IPS-NIHi11 (cell line): Measurements from ENCODE around the gene PLXNA4.

ENCODE experiments used
- DNase-seq: peaks from one replicate; pipeline ENCODE4 v3.0.0; 2012; ENCODE audit warnings: mixed read lengths, low spot score

Gene PLXNA4

DNA sequence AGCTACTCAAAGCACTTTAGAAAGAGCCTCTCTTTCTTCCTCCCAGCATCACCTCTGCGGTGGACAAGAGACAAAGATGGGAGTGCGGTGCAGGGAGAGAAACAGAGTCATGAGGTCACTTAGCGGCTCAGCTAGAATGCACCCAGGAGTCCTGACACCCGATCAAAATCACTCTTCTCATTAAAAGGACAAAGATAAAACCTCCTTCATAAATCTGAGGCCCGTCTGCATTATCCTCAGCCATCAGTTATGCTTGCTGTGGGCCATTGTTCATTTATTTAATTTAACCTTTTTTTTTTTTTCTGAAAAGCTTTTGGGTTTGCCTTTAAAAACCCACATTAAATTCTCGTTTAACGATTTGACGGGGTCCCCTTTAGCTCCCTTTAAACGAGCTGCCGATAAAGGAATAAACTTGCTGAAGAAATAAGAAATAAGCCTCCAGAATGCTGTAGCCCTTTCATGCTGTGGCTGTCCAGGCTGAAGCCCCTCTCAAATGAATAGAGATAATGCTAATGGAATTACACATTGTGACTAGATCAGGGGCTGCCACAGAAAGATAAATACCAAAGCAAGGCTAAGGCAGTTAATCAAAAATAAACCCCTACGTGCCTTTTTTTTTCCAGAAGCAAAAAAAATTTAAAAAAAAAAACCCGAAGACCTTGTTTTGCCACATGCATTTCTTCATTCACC, 16.1 kb upstream of the PLXNA4 start:
- DNase-seq, result no peak

DNA sequence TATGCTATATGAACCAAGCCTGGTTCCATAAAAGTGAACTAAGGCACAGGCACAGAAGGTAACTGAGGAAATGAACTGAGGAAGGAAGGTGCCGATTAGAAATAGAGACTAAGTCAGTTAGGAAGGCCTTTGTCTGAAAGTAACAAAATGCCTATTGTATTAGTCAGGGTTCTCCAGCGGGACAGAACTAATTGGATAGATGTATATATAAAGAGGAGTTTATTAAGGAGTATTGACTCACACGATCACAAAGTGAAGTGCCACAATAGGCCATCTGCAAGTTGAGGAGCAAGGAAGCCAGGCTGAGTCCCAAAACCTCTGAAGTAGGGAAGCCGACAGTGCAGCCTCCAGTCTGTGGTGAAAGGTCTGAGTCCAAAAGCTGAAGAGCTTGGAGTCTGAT, 13.9 kb upstream of the PLXNA4 start:
- no peak for DNase-seq

- no peak for DNase-seq
These were observed 12.3 kb upstream of the PLXNA4 start for GRCh38 chr7:132588596-132588995.

DNA sequence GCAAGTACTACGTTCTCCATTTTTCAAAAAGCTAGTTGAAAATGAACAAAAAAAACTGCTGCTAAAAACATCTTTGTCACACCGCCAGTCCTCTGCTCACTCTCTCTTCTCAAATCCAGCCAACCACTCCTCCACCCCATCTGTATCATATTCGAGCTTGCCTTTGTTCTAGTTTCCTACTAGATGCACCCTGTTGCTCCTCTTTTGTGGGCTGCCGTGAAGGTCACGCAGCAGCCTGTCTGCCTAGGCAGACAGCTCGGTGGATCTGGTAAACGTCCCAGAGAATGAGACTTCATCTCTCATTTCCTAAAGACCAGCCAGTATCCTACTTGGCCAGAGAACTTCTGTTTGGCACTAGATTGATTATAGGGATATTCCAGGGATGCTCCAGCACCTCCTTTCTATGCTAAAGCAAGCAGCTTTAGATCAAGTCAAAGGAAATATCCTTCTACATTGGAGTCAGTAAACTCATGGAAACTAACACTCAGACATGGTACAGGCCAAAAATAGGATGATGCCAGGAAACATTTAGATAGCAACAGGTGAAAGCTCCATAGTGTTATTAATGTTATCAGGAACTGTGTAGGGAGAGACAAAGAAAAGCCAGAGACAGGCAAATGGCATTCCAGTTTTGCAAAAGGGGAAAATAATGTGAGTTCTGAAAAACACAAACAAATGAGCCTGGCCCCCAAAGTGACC, 8.7 kb upstream of the PLXNA4 start:
- no peak for DNase-seq

GRCh38 chr7:132581431-132581830, 5.2 kb upstream of the PLXNA4 start:
- DNase-seq, result no peak

DNA sequence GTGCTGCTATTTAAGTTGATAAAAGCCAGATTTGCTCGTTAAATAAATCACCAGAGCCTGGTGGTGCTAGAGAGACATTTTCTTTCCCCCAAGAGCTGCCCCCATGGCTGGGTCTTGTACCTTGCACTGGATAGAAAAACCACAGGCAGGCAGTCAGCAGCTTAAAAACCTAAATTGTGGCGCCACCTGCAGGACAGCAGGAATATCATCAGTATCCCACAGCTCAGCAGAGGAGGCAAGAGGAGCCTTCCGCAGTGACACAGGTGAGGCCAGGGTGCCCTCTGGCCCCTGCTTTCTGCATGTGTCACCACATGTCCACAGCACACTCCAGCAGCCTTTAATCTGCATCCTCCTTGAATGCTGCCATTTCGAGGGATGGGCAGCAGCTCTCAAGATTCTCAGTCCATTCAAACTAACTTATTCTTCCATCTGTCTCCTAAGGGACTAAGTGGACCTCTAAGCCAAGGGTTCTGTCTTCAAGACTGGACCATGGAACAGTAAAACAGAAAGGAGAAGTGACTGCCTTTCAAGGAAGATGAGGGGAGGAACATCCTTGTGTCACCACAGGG, 4.5 kb upstream of the PLXNA4 start:
- peak; percentile 78 for DNase-seq

GRCh38 chr7:132580277-132580676, 4.0 kb upstream of the PLXNA4 start:
- no peak for DNase-seq

- DNase-seq, result no peak
These were observed 3.1 kb upstream of the PLXNA4 start for GRCh38 chr7:132579260-132579899.

DNA sequence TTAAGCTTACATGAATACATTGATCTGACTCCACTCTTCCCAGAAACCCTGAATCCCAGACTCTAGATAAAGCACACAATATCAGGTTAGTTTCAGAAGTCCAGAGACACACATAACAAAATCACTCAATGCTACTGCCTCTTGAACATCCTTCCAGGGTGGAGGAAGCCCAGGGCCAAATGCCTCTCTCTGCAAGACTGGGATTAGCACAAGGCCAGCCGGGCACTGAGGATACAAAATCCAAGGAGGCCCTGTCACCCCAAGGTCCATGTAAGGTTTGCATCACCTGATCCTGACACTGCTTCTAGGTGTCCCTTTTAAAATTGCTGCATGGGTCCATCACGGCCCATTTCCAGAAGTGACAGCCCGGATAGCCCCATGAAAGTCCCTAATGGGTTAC, 2.6 kb upstream of the PLXNA4 start:
- no peak for DNase-seq

DNA sequence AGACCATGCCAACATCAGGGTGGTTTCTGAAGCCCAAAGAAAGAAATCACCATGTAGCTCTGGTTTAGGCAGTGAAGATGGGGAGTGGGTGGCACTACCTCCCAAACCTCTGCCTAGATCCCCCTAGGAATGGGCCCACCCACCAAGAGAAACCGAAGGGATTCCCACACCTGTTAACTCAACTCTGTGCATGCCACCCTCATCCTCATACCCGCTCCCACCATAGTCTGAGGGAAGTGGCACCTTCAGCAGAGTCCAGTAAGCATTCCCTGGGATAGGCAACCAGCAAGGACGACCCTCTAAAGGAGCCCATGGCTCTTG, 1.7 kb upstream of the PLXNA4 start:
- no peak for DNase-seq

DNA sequence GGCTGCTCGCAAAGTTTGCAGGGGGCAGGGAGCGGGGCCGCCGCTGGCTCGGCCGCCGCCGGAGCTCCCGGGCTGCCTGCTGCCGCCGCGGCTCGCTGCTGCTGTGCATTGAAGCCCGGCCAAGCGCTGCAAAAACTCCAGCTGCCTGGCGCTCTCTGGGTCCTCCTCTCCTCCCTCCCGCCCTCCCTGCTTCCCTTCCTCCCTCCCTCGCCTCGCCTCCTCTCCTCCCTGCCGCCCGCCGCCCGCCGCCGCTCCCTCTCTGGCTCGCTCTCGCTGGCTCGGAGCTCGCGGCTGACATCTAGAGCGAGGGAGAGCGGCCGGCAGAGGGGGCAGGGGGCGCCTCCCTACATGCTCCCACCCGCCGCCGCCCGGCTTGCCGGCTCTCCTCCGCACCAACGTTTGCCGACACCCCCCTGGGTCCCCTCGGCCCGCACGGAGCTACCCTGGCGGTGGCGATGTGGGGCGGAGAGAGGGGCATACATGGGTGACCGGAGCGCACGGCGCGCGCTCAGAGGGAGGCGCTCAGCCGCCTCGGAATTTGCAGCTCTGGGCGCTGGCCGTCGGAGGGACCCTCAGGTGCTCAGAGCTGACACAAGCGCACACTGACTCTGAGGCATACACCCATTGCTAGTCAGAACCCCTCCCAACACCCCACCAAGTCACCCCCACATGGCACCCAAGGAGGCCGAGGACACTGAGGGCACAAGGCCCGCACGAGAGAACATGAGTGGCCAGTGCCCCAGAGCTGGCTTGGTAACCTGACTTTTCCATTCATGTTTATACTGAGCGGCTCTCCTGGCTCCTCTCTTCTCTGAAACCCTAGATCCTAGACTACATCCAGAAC, 1.2 kb upstream of the PLXNA4 start:
- peak; percentile 83 for DNase-seq

DNA sequence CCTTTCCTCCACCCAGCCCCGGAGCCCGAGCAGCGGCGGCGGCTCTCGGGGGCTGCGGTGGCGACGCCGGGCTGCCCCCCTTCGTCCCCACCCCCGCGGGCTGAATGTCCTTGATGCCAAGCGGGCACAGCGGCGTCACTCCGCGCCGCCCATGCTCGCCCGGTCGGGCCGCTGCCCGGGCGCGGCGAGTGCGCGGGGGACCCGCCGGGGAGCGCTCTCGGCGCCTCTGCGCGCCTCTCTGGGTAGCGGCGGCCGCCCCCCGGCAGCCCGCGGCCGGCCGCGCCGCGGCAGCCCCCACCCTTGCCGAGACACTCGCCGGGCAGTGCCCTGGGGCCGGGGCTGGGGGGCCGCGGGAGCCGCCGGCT, 433 bp upstream of the PLXNA4 start:
- DNase-seq, result peak; percentile 61

- DNase-seq, result peak; percentile 52
These were observed 770 bp downstream of the PLXNA4 start for GRCh38 chr7:132575419-132575981.

GRCh38 chr7:132574223-132574622, 2.0 kb downstream of the PLXNA4 start:
- DNase-seq, result no peak

- peak; percentile 34 for DNase-seq
These were observed 2.9 kb downstream of the PLXNA4 start for GRCh38 chr7:132573251-132573955.

DNA sequence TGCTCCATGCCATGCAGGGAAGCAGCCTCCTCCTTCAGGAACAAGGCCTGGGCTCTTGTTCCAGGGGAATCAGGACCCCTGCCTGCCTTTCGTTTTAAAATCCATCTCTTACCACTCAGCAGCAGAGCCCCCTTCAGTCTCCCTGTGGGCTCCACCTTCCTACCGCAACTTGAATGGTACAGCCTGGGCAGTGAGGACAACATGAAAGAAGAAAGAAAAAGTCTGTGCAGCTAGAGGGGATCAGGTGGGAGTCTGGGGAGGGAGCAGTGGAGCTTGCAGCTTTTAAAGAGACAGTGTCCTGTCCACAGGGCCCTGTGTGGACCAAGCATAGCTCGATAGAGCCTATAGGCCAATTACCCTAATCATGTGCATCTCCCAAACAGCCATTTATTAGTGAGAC, 3.7 kb downstream of the PLXNA4 start:
- peak; percentile 21 for DNase-seq

- DNase-seq, result no peak
These were observed 4.3 kb downstream of the PLXNA4 start for GRCh38 chr7:132571970-132572369.

GRCh38 chr7:132569884-132570614, 6.2 kb downstream of the PLXNA4 start:
- DNase-seq, result no peak

DNA sequence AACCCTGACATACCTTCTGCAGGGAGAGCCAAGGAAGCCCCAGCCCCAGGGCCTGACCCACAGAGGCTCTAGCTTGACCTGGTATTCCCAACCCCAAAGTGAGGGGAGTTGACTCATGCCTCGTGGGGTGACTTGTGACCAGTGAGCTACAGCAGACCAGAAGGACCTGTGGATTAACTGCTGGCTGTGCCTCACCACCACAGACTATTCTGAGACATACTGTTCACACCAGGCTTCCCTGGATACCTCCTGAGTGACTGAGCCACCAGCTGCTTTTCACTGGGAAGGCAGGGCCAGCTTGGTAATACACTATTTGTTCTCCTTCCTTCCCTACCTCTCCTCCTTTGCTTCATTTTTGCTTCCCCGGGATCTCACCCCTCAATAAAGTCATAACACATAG, 7.3 kb downstream of the PLXNA4 start:
- no peak for DNase-seq

DNA sequence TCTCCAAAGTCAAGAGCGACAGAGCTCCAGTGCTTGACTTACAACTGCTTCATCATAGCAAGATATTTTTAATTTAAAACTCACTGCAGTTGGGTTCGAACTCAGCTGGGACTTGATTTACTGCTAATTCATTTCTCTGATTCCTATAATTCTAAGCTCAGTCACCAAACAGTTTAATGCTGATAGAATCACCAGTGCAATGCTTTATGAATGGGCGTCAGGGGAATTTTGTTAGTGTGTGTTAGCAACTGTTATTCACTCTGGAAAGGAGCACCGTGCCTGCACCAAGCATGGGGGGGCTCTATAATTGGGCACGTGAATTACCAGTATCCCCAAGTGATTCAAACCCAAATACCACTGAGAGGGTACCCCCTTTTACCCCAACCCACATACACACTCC, 10.4 kb downstream of the PLXNA4 start:
- no peak for DNase-seq

DNA sequence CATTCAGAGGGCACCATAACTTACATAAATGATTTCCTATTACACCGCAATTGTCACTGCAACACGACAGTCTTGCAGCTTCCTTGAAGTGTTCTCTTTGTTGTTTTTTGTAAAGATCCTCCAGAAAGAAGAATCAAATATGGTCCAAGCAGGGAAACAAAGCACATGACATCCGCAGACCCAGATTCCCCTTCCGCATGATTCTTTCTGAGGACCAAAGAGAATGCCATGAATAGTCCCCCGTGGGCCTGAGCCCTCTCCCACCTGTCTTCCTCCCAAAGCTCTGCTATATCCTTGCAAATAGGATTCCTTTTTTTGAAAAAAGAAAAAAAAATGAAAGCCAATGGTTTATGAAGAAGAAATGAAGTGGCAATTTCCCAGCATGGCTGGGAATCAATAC, 10.8 kb downstream of the PLXNA4 start:
- DNase-seq, result no peak
